Naive thymus-derived CD4-positive, alpha-beta T cell (primary cell): Measurements from ENCODE around the gene ZMYND8. TPM values are rescaled to one million over a fixed set of nuclear protein-coding genes. Genes with fewer than 3 reads are reported as not detected.

Experiments used
- ATAC-seq: fragments of 150-1000 bp; cut with Tn5 transposase; 2 replicates; pipeline ENCODE4 v1.10.0; 2021; ENCODE audit warnings: mild to moderate bottlenecking, moderate library complexity
- CTCF ChIA-PET: fragments of 350-600 bp; sonication (Branson Sonifier 250); formaldehyde crosslinking; loops from one replicate; lab custom pipeline; 2021; ENCODE audit warnings: antibody characterized with exemption; lab: Charles Lee
- POLR2A ChIA-PET: fragments of 350-600 bp; sonication (Branson Sonifier 250); formaldehyde crosslinking; loops from one replicate; lab custom pipeline; 2021; ENCODE audit warnings: antibody characterized with exemption, inconsistent platforms; lab: Charles Lee
- DNase-seq, 9 donors: peaks; one replicate each; pipeline versions ENCODE4 v3.0.0 to v3.0.0-alpha.2; 2020 to 2022; ENCODE audit warnings: mixed read lengths in 1 of 9
- H3K27ac ChIP-seq: one replicate; pipeline ENCODE4 v1.7.0; 2013; ENCODE audit warnings: mild to moderate bottlenecking, low read depth, low read length, moderate library complexity
- H3K27me3 ChIP-seq, 2 donors: one replicate each; pipeline ENCODE4 v1.7.0; 2013; ENCODE audit warnings: low read length in 2 of 2, mild to moderate bottlenecking in 2 of 2, moderate library complexity in 2 of 2; ENCODE audit not compliant: control insufficient read depth in 2 of 2, insufficient read depth in 2 of 2
- H3K36me3 ChIP-seq, 3 experiments: 1 replicate in 2 of 3; 2 replicates in 1 of 3; pipeline ENCODE4 v1.7.0; 2013; ENCODE audit warnings: low read length in 3 of 3, mild to moderate bottlenecking in 3 of 3, moderate library complexity in 1 of 3; ENCODE audit not compliant: insufficient read depth in 3 of 3, control insufficient read depth in 2 of 3
- H3K4me1 ChIP-seq, 2 donors: one replicate each; pipeline ENCODE4 v1.7.0; 2013; ENCODE audit warnings: low read length in 2 of 2, mild to moderate bottlenecking in 2 of 2, moderate library complexity in 1 of 2; ENCODE audit not compliant: control insufficient read depth in 2 of 2, insufficient read depth in 2 of 2
- H3K4me3 ChIP-seq: 2 replicates; pipeline ENCODE4 v1.7.0; 2013; ENCODE audit warnings: mild to moderate bottlenecking, low read length
- H3K9me3 ChIP-seq, 3 experiments: 1 replicate in 2 of 3; 2 replicates in 1 of 3; pipeline ENCODE4 v1.7.0; 2013; ENCODE audit warnings: low read length in 3 of 3; ENCODE audit not compliant: control insufficient read depth in 2 of 3
- H3K27ac Mint-ChIP-seq, 9 donors: one replicate each; pipeline ENCODE4 v1.8.0; 2020 to 2022; ENCODE audit warnings: mixed read lengths in 9 of 9, mild to moderate bottlenecking in 8 of 9, moderate library complexity in 5 of 9, inconsistent platforms in 2 of 9
- H3K27me3 Mint-ChIP-seq, 5 donors: one replicate each; pipeline ENCODE4 v1.8.0; 2021 to 2022; ENCODE audit warnings: mixed read lengths in 5 of 5, mild to moderate bottlenecking in 1 of 5
- H3K36me3 Mint-ChIP-seq, 5 donors: one replicate each; pipeline ENCODE4 v1.8.0; 2020 to 2022; ENCODE audit warnings: mixed read lengths in 5 of 5, mild to moderate bottlenecking in 3 of 5, inconsistent platforms in 1 of 5
- H3K4me1 Mint-ChIP-seq, 7 donors: one replicate each; pipeline ENCODE4 v1.8.0; 2020 to 2022; ENCODE audit warnings: mixed read lengths in 7 of 7, mild to moderate bottlenecking in 3 of 7, inconsistent platforms in 1 of 7
- H3K4me3 Mint-ChIP-seq, 10 donors: one replicate each; pipeline ENCODE4 v1.8.0; 2020 to 2022; ENCODE audit warnings: mild to moderate bottlenecking in 10 of 10, mixed read lengths in 10 of 10, moderate library complexity in 6 of 10, inconsistent platforms in 2 of 10
- H3K9me3 Mint-ChIP-seq, 11 donors: one replicate each; pipeline ENCODE4 v1.8.0; 2020 to 2022; ENCODE audit warnings: mixed read lengths in 11 of 11, mild to moderate bottlenecking in 4 of 11, inconsistent platforms in 1 of 11, moderate library complexity in 1 of 11
- intact Hi-C, 2 donors: fragments of 100-400 bp; cut with micrococcal nuclease; formaldehyde crosslinking; loops; one replicate each; pipeline ENCODE4 v1.15.1; 2023
- polyA plus RNA-seq, 2 donors: library from polyadenylated mRNA; unstranded; fragments of 300-500 nt; fragmentation: Illumina TruSeq; gene quantifications; one replicate each; pipeline ENCODE4 v1.2.3, GENCODE V29; 2021
- total RNA-seq, 6 experiments: library from RNA in 5 of 6; stranded (reverse) in 5 of 6; gene quantifications; 1 replicate in 5 of 6; 2 replicates in 1 of 6; pipeline ENCODE4 v1.2.3 and lab custom pipeline; 2021 to 2026

Gene ZMYND8
- total and polyA plus RNA-seq, 7 experiments from 2014 or later = 12.7 to 83.0 (median 63.7) TPM

DNA sequence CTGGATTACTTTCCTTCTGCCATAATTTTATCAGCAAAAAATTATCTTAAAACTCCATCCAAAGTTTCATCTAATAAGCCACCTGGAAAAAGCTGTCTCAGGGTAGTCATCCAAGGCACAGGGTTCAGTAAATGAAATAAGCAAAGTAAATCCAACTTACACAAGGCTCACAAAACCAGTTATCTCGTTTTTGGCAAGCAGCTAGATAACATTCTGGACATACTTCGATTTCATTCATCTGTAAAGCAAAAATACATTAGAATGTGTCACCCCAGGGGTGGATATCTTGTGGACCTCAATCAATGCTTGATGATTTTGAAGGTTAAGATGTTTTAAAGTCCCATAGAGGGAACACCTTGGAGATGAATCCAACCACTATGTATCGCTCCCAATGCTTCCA lies 73.1 kb downstream of the ZMYND8 start:
- H3K4me3 ChIP-seq = no peak overlapping the region
- H3K27ac ChIP-seq = no peak overlapping the region
- peaks cover 6 to 94% (median 12%) of the 10 kb centered on the region in 3 experiments for H3K36me3 ChIP-seq
- Mint-ChIP-seq H3K4me1 (peaks cover 0 to 5% (median 0%) of the 10 kb centered on the region in 7 donors), H3K9me3 (no peaks in the 10 kb centered on the region), H3K4me3 (no peak overlapping the region), H3K36me3 (peaks cover 11 to 49% (median 20%) of the 10 kb centered on the region in 5 donors), H3K27ac (peak overlapping the region in 5 of 9 donors; percentile 50 to 82 (median 78)), H3K27me3 (no peaks in the 10 kb centered on the region)
- no peaks in the 10 kb centered on the region for H3K9me3 ChIP-seq
- ATAC-seq = no peak
- H3K4me1 ChIP-seq = no peaks in the 10 kb centered on the region
- POLR2A ChIA-PET = no interaction called here
- no peaks in the 10 kb centered on the region for H3K27me3 ChIP-seq
- intact Hi-C loops = no loop called here
- CTCF ChIA-PET = interaction anchor here (0.7 to 1.2 kb wide), 4 partner anchors 10 to 98 kb away, joined by 3 to 4 read pairs (median 3); no protein-coding TSS in a partner anchor
- no peak for DNase-seq

DNA sequence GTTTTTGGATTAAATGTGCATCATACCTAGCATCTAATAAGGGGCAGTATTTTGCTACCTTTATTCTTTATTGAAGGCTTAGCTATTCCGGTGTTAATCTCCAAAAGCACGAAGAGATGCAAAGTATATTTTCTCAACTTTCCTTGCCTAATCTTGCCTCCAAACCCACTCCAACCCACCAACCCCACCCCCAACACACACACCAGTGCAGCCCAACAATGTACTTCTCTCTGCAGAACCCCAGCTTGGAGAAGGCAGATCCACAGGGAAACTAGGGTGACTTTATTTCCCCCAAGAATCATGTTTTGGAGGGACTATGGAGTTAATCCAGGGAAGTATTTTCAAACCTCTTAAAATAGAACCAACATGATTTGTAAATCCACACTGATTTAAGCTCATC lies 73.6 kb downstream of the ZMYND8 start:
- no peak overlapping the region for H3K4me3 Mint-ChIP-seq
- H3K4me3 ChIP-seq = no peak overlapping the region
- intact Hi-C loops = no loop called here
- H3K27ac ChIP-seq = no peak overlapping the region
- H3K27ac Mint-ChIP-seq = peak overlapping the region in 2 of 9 donors; percentile 28 to 50
- H3K36me3 ChIP-seq = peaks cover 6 to 94% (median 12%) of the 10 kb centered on the region in 3 experiments
- H3K27me3 Mint-ChIP-seq = no peaks in the 10 kb centered on the region
- ATAC-seq (no peak), DNase-seq (no peak)
- H3K36me3 Mint-ChIP-seq = peaks cover 11 to 55% (median 20%) of the 10 kb centered on the region in 5 donors
- no peaks in the 10 kb centered on the region for H3K4me1 ChIP-seq
- no peaks in the 10 kb centered on the region for H3K9me3 ChIP-seq
- ChIA-PET CTCF (interaction anchor here (0.7 to 1.2 kb wide), 3 partner anchors 10 to 12 kb away, joined by 3 read pairs; no protein-coding TSS in a partner anchor), POLR2A (no interaction called here)
- H3K9me3 Mint-ChIP-seq = peaks cover 0 to 1% (median 0%) of the 10 kb centered on the region in 11 donors
- H3K27me3 ChIP-seq = no peaks in the 10 kb centered on the region
- H3K4me1 Mint-ChIP-seq = peaks cover 0 to 7% (median 0%) of the 10 kb centered on the region in 7 donors

DNA sequence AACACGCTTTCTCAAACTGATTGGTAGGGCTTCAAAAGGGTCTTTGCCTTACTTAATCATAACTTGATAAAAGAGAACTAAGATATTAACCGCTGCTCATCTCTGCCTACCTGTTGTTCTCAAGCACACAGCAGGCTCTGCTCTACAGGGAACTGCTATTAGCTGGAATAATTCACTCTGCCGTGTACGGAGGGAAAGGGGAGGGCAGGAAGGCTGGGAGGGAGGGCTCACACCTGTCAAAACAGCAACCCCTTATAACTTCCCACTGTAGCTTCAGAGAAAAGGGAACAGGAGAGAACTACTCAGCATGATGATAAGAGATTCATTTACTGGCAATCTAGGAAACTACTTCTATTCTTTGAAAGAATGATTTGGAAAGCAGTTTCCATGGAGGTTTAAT lies 75.1 kb downstream of the ZMYND8 start:
- H3K36me3 ChIP-seq = peaks cover 0 to 90% (median 9%) of the 10 kb centered on the region in 3 experiments
- ChIA-PET POLR2A (interaction anchor here (1.3 kb wide), 1 partner anchor 74 kb away, joined by 4 read pairs; no protein-coding TSS in a partner anchor), CTCF (interaction anchor here (0.6 to 1.3 kb wide), 4 partner anchors 9 to 1880 kb away, joined by 3 to 6 read pairs (median 4); no protein-coding TSS in a partner anchor)
- H3K4me3 ChIP-seq = no peak overlapping the region
- H3K9me3 Mint-ChIP-seq = peaks cover 0 to 1% (median 0%) of the 10 kb centered on the region in 11 donors
- no peak for DNase-seq
- peak overlapping the region in 7 of 9 donors; percentile 8 to 81 (median 47) for H3K27ac Mint-ChIP-seq
- ATAC-seq = no peak
- no peak overlapping the region for H3K27ac ChIP-seq
- H3K4me1 ChIP-seq = no peaks in the 10 kb centered on the region
- H3K36me3 Mint-ChIP-seq = peaks cover 11 to 48% (median 23%) of the 10 kb centered on the region in 5 donors
- no peaks in the 10 kb centered on the region for H3K27me3 Mint-ChIP-seq
- no peak overlapping the region for H3K4me3 Mint-ChIP-seq
- H3K27me3 ChIP-seq = no peaks in the 10 kb centered on the region
- intact Hi-C loops = no loop called here
- peaks cover 0 to 14% (median 0%) of the 10 kb centered on the region in 7 donors for H3K4me1 Mint-ChIP-seq
- no peaks in the 10 kb centered on the region for H3K9me3 ChIP-seq

DNA sequence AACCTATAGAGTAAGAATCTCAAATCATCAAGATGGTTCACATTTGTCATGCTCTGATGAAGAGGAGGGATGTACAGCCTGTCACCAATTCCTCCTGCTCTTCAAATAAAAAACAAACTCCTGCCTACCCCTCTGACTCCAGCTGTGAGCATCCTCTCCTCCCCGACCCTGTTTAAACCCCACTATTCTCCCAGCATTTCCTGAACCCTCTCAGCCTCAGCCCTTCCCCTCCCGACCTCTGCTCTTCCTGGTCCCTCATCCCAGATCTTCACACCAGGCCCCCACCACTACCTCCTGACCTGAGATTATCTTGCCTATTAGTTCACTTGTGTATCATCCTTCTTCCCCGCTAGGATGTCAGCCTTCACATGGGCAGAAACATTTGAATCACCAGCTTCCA lies 75.8 kb downstream of the ZMYND8 start:
- H3K27ac Mint-ChIP-seq = peak overlapping the region in 6 of 9 donors; percentile 8 to 81 (median 56)
- no peak overlapping the region for H3K4me3 Mint-ChIP-seq
- CTCF ChIA-PET = interaction anchor here (1.1 kb wide), 1 partner anchor 103 kb away, joined by 3 read pairs; no protein-coding TSS in a partner anchor
- peaks cover 11 to 53% (median 25%) of the 10 kb centered on the region in 5 donors for H3K36me3 Mint-ChIP-seq
- Histone ChIP-seq H3K9me3 (no peaks in the 10 kb centered on the region), H3K4me1 (no peaks in the 10 kb centered on the region), H3K4me3 (no peak overlapping the region), H3K27ac (no peak overlapping the region), H3K36me3 (peaks cover 0 to 94% (median 9%) of the 10 kb centered on the region in 3 experiments), H3K27me3 (no peaks in the 10 kb centered on the region)
- no peaks in the 10 kb centered on the region for H3K27me3 Mint-ChIP-seq
- intact Hi-C loops = no loop called here
- no peak for ATAC-seq
- peaks cover 0 to 21% (median 0%) of the 10 kb centered on the region in 7 donors for H3K4me1 Mint-ChIP-seq
- H3K9me3 Mint-ChIP-seq = peaks cover 0 to 1% (median 0%) of the 10 kb centered on the region in 11 donors
- POLR2A ChIA-PET = interaction anchor here (1.3 kb wide), 1 partner anchor 75 kb away, joined by 4 read pairs; no protein-coding TSS in a partner anchor
- DNase-seq = no peak

DNA sequence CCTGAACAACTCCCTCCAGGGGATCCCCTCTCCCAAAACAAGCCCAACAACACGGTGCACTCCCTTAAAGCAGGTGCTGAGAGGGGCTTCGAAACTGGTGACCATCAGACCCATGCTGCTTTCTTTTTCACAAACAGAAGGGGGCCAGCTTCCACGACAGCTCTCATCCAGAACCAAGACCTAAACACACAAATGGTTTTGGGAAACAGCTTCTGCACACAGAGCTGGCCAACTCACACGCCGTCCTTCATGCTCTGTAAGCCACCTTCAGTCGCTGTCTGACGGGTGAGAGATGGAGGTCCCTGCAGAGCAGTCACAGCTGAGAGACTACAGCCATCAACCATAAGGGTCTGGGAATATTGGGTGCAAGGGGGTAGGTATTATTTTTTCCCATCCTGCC lies 76.3 kb downstream of the ZMYND8 start:
- Histone ChIP-seq H3K4me3 (no peak overlapping the region), H3K27me3 (no peaks in the 10 kb centered on the region), H3K9me3 (no peaks in the 10 kb centered on the region), H3K36me3 (peaks cover 0 to 94% (median 9%) of the 10 kb centered on the region in 3 experiments), H3K4me1 (no peaks in the 10 kb centered on the region), H3K27ac (no peak overlapping the region)
- peaks cover 0 to 1% (median 0%) of the 10 kb centered on the region in 11 donors for H3K9me3 Mint-ChIP-seq
- H3K4me1 Mint-ChIP-seq = peaks cover 0 to 26% (median 0%) of the 10 kb centered on the region in 7 donors
- no peak overlapping the region for H3K4me3 Mint-ChIP-seq
- ChIA-PET POLR2A (no interaction called here), CTCF (interaction anchor here (0.7 to 1.1 kb wide), 2 partner anchors 26 to 104 kb away, joined by 3 read pairs; no protein-coding TSS in a partner anchor)
- H3K36me3 Mint-ChIP-seq = peaks cover 11 to 50% (median 25%) of the 10 kb centered on the region in 5 donors
- DNase-seq (no peak), ATAC-seq (no peak)
- no peaks in the 10 kb centered on the region for H3K27me3 Mint-ChIP-seq
- peak overlapping the region in 6 of 9 donors; percentile 8 to 81 (median 40) for H3K27ac Mint-ChIP-seq
- intact Hi-C loops = no loop called here

DNA sequence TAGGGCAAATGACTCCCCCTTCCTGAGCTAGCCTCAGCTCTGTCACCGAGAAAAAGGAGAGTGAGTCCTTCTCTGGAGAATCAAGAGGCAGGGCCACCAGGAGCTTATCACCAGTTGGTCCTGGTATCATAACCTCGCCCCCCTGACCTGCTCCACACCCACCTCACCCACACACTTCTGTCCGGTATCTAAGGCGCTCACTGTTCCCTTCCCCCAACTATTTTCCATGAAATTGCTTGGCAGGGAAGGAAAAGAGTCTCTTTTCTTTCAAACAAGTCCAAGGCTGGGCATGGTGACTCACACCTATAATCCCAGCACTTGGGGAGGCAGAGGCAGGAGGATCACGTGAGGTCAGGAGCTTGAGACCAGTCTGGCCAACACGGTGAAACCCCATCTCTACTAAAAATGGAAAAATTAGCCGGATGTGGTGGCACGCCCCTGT lies 77.6 kb downstream of the ZMYND8 start:
- DNase-seq = no peak
- peak overlapping the region in 6 of 9 donors; percentile 3 to 94 (median 8) for H3K27ac Mint-ChIP-seq
- Histone ChIP-seq H3K27me3 (no peaks in the 10 kb centered on the region), H3K36me3 (peaks cover 0 to 83% (median 9%) of the 10 kb centered on the region in 3 experiments), H3K4me1 (no peaks in the 10 kb centered on the region), H3K27ac (no peak overlapping the region), H3K4me3 (no peak overlapping the region), H3K9me3 (no peaks in the 10 kb centered on the region)
- peaks cover 0 to 36% (median 9%) of the 10 kb centered on the region in 7 donors for H3K4me1 Mint-ChIP-seq
- ChIA-PET CTCF (interaction anchor here (0.6 to 2.9 kb wide), 2 partner anchors 105 to 342 kb away, joined by 3 to 23 read pairs; no protein-coding TSS in a partner anchor), POLR2A (interaction anchor here (0.6 kb wide), 1 partner anchor 77 kb away, joined by 3 read pairs; no protein-coding TSS in a partner anchor)
- ATAC-seq = no peak
- intact Hi-C loops = no loop called here
- H3K4me3 Mint-ChIP-seq = no peak overlapping the region
- H3K9me3 Mint-ChIP-seq = peaks cover 0 to 1% (median 0%) of the 10 kb centered on the region in 11 donors
- peaks cover 5 to 47% (median 18%) of the 10 kb centered on the region in 5 donors for H3K36me3 Mint-ChIP-seq
- no peaks in the 10 kb centered on the region for H3K27me3 Mint-ChIP-seq
